NCI-H2171 (cell line): Measurements from ENCODE around the gene NGFR.
"Not testable (repeated sequence)": the region's sequence is repeated elsewhere in the genome, so short reads cannot be mapped to it uniquely, and the experiment has no call there.

ENCODE experiments used
- DNase-seq: peaks from one replicate; lab custom pipeline; 2025; lab: John Stamatoyannopoulos, UW

NGFR gene

DNA sequence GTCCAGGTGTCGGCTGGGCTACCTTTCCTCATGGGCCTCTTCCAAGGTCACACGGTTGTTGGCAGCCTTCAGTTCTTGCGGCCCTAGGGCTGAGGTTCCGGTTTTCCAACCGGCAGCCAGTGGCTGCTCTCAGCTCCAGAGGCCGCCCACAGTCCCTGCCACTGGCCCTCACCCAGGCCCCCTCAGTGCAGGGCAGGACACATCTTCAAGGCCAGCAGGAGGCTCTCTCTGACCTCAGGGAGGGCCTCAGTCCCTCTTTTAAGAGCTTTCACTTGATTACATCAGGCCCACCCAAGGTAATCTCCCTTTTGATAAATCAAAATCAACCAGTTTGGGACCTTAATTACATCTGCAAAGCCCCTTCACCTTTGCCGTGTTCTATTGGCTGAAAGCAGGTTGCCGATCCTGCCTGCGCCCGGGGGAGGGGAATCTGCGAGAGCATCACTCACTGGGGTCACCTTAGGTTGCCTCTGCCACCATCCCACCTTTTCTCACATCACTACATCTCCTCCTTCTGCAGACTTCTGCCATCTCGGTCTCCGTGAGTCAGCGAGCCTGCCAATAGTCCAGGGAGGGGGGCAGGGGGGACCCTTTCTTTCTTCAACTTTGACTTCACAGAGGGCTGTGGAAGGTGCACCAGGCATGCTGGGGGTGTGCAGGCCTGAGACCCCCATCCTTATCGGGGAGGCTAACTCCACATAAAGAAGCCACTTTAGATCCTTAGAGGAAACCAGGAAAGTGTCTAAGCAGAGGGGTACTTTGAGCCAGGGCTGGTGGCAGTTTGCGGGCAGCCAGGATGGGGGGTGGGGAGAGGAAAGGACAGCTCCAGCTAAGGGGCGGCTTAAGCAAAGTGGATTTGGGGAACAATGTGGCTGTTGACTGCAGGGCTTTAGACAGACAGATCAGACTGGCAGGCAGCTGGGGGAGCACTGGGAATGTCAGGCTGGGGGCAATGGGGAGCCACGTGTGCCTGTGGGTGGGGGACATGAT, 51.7 kb downstream of the NGFR start:
- no peak for DNase-seq

DNA sequence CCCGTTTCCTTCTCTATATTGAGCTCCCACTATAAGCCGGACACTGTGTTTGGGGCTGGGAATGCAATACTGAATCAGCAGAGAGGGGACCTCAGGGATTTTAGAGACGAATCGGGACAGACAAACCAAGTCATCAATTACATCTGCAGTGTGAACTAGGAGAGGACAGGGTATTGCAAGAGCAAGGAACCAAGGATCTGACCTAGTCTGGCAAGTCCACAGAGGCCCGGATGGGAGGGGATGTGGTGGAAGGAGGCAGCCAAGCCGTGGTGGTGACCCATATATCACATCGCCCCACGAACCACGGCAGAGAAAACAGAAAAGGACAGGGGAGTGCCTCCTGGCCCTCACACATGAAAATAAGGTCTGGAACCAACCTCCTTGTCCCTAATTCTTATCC, 52.5 kb downstream of the NGFR start:
- DNase-seq = no peak

DNA sequence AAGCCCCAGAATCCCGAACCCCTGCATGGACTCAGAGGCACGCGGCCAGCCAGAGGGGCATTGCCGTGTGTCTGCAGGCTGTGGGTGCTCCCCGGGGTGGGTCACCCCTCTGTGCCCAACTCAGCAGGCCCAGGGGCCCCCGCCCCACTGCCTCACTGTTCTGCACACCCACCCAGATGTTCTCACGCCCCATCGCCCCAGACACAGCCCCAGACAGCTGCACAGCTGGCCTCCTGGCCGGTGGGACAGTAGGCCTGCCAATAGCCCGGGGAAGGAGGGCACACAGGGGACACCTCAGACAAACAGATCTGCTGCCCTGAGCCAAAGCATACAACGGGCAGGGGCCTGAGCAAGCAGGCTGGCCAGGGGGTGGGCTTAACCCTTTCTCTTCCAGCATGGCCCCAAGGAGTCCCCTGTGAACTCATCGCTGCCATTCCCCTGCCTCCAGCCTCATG, 53.0 kb downstream of the NGFR start:
- no peak for DNase-seq

GRCh38 chr17:49548506-49549310, 53.6 kb downstream of the NGFR start:
- no peak for DNase-seq

GRCh38 chr17:49549311-49549605, 54.2 kb downstream of the NGFR start:
- no peak for DNase-seq

- no peak for DNase-seq
These were observed 54.9 kb downstream of the NGFR start for GRCh38 chr17:49549691-49550678.

DNA sequence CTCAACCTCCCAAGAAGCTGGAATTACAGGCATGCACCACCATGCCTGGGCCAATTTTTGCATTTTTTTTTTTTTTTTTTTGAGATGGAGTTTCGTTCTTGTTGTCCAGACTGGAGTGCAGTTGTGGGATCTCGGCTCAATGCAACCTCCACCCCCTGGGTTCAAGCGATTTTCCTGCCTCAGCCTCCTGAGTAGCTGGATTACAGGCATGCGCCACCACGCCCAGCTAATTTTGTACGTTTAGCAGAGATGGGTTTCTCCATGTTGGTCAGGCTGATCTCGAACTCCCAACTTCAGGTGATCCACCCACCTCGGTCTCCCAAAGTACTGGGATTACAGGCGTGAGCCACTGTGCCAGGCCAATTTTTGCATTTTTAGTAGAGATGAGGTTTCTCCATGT, 55.7 kb downstream of the NGFR start:
- DNase-seq = not testable (repeated sequence)

DNA sequence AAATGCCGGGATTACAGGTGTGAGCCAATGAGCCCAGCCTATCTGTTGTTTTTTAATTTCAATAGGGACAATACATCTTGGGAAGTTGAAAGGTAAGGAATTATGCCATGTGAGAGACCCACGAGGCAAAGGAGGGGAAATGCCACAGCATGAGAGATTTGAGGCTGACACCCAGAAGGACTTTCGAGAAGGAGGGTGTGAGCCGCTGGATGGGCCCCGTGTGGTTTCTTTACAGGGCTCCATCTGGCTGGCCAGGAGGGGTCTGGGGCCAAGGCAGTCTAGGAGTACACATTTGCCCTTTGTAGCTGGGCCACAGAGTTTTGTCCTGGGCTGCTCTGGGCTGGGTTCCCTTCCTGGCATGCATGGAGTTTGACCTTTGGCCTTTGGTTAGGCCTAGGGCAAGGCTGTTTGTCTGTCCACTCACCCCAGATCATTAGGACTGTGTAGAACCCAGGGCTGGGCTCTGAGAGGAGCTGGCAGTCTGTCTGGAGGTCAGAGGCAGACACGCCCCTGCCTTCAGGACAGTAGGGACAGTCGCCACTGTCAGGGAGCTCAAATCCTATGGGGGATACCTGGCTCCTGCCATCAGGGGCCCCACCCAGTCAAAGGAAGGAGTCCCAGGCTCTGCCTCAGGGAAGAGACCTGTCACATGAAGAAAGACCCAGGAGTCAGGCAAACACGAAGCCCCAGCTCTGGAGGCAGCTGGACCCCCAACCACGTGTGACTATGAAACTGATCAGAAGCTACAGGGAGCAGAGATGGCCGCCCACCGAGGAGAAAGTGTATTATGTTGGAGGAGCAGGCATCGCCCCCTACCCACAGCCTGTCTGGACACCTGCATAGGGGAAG, 56.4 kb downstream of the NGFR start:
- no peak for DNase-seq

DNA sequence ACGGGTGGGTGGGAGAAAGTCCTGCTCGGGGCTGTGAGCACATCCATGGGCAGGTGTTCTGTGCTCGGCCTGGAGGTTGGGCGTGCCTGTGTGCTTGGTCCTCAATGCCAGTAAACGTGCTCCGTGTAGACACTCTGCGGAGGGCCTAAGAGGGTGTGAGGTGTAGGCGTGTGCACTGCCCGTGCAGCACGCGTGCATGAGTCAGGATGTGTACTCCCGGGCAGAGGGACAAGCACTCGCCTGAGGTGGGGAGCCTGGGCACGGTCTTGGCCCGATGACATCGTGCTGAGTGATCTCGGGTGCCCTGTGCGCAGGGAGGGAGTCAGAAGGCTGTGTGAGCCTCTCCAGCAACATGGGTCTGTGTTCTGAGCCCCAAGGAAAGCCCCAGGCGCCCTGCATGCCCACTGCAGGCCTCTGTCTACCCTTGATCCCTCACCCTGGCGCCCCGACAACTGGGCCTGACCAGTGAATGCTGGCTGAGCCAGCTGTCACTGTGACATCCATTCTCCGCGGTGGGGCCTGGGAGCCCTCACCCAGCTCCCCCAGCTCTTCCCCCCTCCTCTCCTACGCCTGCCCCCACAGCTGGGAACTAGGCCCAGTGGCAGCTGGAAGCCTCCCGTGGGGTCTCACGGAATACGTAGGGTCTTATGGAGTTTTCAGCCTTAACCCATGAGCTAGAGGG, 57.1 kb downstream of the NGFR start:
- DNase-seq = no peak

DNA sequence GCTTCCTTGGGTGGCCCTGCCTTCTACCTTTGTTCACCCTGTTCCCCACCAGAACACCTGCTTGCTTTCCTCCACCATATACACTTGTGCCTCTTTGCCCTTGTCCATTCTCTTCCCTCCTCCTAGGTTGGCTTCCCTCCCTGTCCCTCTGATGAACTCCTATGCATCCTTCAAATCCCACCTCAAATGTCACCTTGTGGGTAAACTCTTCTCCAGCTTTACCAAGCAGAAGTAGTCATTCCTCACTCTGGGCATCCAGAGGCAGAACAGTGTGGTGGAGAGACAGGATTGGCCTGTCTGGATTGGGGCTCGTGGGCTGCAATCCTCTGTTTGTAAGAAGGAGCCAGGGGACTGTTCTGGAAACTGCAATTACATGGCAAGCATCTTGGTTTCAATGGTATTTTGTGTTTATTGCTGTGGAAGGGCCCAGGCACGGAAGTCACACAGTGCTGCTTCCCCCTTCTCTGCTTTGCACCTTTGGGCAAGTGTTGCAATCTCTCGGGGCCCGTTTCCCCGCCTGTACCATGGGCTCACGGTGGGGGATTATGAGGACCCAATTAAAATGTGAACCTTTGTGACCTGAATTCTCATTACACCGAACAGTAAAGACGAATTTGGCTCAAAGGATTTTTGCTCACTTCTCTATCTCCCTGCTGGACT, 58.7 kb downstream of the NGFR start:
- DNase-seq = no peak

- DNase-seq = no peak
These were observed 59.8 kb downstream of the NGFR start for GRCh38 chr17:49554694-49555494.

DNA sequence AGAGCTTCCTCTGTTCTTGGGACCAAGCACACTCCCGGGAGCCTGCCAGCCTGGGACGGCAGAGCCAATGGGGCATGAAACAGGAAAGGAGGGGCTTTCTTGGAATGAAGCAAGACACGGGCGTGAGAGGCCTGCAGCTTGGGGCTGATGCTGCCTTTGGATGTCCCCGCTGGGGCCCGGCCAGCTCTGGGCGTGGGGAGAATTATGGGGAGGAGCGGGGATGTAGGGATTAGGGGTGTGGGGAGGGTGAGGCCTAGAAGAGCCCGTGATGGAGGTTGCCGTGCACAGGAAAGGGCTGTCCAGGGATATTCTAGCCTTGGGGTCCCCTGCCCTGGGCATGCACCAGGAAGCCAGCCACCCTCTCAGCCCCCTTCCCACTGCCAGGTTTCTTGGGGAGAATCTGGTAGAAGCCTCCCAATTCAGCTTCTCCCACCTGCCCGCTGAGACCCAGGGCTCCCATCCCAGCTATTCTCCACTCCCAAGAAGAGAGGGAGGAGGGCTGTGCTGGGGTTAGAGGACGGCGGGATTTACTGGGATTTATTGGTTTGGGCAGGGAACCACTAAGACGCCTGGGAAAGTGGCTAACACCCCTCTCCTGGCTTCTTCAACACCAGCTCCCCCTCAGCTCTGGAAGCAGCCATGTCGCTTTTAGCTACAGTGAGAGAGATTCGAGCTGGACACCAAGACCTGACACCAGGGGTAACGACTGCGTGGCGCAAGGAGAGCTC, 60.6 kb downstream of the NGFR start:
- DNase-seq = no peak

DNA sequence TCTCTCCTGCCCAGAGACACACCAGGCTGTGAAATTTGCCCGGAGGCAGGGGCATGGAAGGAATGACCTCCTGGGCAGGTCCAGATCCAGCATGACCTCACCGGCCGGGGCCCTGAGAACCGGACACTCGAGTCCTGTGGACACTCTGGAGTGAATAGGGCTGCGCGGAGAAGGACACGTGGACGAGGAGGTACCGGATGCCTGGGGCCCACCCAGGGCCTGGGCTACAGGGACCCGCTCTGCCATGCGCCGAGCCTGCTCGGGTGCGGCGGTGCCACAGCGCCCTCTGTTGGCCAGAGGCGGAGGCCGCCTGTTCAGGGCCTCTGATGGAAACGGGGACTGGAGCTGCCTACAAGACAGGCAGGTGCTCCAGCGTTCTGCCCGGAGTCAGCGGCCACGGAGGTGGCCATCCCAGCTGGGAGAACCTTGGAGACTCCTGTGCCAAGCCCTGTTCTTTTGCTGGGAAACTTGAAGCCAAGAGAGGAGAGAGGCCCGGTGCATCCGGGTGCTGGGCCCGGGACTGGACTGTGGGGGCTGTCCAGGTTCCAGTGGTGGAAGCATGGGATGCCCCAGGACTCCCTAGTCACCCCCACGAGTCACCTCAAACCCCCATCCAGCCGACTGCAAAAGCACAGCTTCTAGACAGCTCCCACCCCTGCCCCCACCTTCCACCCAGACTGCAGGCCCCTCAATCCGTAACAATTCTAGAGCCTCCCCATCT, 61.3 kb downstream of the NGFR start:
- DNase-seq = peak; percentile 51

- peak; percentile 76 for DNase-seq
These were observed 62.4 kb downstream of the NGFR start for GRCh38 chr17:49557312-49558024.
